ENCODE data around the gene PEX6. TPM values are rescaled to one million over a fixed set of nuclear protein-coding genes. Genes with fewer than 3 reads are reported as not detected.

The PEX6 gene
- total and polyA plus RNA-seq, 2 experiments from 2014 or later = 6.5 to 25.1 TPM

DNA sequence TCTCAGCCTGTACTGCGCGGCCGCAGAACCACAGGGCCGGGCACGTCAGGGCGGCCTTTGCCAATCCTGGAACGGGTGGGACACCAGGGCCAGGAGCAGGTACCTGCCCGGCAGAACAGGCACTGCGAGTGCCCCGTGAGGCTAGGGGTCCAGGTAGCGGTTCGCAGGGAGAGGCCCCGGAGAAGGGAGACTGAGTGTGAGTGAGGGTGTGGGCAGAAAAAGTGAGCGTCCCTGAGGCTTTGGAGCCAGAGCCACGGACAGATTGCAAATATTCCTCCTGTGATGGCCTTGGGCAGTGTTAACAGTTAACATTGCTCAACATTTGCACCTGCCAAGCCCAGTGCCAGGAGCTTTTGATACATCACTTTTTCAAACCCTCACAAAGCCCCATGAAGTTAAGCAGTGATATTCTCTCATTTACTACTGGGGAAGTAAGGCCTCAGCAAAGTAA, 17.9 kb downstream of the PEX6 start:
- Mint-ChIP-seq H3K27ac (no peak overlapping the region), H3K4me3 (peak overlapping the region; percentile 84), H3K4me1 (peaks cover 9% of the 10 kb centered on the region; the same call in 2 of the 3 replicates), H3K36me3 (ENCODE audit: low read depth) (peaks cover 3% of the 10 kb centered on the region; the same call in 2 of the 3 replicates), H3K9me3 (no peaks in the 10 kb centered on the region), H3K27me3 (ENCODE audit: insufficient read depth, low read depth, poor library complexity) (peaks cover 25% of the 10 kb centered on the region)
- H3K9me2 ChIP-seq (ENCODE audit: insufficient read depth) = no peaks in the 10 kb centered on the region
- no peaks in the 10 kb centered on the region for H4K20me1 ChIP-seq (replicated peaks; ENCODE audit: insufficient read depth)
- no peak overlapping the region for H3K27ac ChIP-seq (ENCODE audit: low read depth)
- peaks cover 17% of the 10 kb centered on the region; the same call in 1 of the 2 replicates for H3F3A ChIP-seq (replicated peaks; ENCODE audit: low read depth)
- H2AFZ ChIP-seq = peak overlapping the region; percentile 98
- H3K4me1 ChIP-seq (ENCODE audit: insufficient read depth) = peaks cover 7% of the 10 kb centered on the region; the same call in 1 of the 2 replicates
- peak overlapping the region; percentile 88 for H3K4me2 ChIP-seq
- DNase-seq (ENCODE audit: low spot score) (no peak), ATAC-seq (no peak)
- peaks cover 24% of the 10 kb centered on the region for H3K27me3 ChIP-seq (ENCODE audit: insufficient read depth)
- no peaks in the 10 kb centered on the region for H3K79me2 ChIP-seq (replicated peaks; ENCODE audit: insufficient read depth)
- TF ChIP-seq, protein P1, sequence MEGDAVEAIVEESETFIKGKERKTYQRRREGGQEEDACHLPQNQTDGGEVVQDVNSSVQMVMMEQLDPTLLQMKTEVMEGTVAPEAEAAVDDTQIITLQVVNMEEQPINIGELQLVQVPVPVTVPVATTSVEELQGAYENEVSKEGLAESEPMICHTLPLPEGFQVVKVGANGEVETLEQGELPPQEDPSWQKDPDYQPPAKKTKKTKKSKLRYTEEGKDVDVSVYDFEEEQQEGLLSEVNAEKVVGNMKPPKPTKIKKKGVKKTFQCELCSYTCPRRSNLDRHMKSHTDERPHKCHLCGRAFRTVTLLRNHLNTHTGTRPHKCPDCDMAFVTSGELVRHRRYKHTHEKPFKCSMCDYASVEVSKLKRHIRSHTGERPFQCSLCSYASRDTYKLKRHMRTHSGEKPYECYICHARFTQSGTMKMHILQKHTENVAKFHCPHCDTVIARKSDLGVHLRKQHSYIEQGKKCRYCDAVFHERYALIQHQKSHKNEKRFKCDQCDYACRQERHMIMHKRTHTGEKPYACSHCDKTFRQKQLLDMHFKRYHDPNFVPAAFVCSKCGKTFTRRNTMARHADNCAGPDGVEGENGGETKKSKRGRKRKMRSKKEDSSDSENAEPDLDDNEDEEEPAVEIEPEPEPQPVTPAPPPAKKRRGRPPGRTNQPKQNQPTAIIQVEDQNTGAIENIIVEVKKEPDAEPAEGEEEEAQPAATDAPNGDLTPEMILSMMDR (conservative IDR thresholded peaks at IDR 0.05; ENCODE audit: low read depth in 2 of 2) = no peak
- no peak for TF ChIP-seq CREB1 (CRISPR knock-in tag; IDR thresholded peaks at IDR 0.05; ENCODE audit: low read depth)
- no peak for TF ChIP-seq JUNB (IDR thresholded peaks at IDR 0.05; ENCODE audit: unreplicated experiment)
- H3K4me3 ChIP-seq = peak overlapping the region; percentile 72
- H3K36me3 ChIP-seq (ENCODE audit: insufficient read depth) = no peaks in the 10 kb centered on the region; the same call in 1 of the 2 replicates

DNA sequence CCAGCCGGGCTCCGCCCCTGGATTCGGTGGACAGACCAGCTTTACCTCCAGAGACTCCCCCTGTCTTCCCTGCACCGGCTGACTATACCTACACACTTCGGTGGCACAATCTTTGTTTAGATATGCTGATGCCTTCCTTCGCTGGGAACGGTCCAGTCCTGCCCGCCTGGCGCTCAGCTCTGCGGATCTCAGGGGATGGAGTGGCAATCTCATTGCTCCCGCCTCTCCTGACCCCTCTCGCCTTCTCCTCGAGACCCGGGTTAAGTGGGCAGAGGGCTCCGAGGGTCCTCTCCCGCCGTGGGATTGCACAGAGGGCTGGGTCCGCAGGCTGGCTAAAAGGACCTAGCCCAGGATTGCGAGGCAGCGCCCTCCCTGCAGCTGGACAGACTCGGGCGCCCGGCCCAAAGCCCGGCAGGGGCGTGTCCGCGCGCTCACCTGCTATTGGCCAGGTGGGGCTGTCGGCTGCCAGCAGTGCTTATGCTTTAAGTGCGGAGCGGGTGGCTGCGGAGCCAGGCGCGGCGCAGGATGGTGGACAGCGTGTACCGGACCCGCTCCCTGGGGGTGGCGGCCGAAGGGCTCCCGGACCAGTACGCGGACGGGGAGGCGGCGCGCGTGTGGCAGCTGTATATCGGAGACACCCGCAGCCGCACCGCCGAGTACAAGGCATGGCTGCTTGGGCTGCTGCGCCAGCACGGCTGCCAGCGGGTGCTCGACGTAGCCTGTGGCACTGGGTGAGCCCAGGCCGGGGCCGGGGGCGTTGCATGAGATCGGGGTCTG, 18.6 kb downstream of the PEX6 start, which contains the start of gene GNMT:
GNMT (plus strand) TSS at position 512 of the 777 bp plus-strand sequence; CDS start at position 526, 14 bp downstream.
- peaks cover 7% of the 10 kb centered on the region; the same call in 1 of the 2 replicates for H3K4me1 ChIP-seq (ENCODE audit: insufficient read depth)
- Mint-ChIP-seq H3K36me3 (ENCODE audit: low read depth) (peaks cover 3% of the 10 kb centered on the region; the same call in 2 of the 3 replicates), H3K9me3 (no peaks in the 10 kb centered on the region), H3K4me1 (peaks cover 9% of the 10 kb centered on the region; the same call in 2 of the 3 replicates), H3K27ac (peak within 1 kb of the TSS; percentile 32; the same call in 1 of the 2 replicates), H3K27me3 (ENCODE audit: insufficient read depth, low read depth, poor library complexity) (peaks cover 24% of the 10 kb centered on the region), H3K4me3 (peak within 1 kb of the TSS; percentile 84)
- H3K27me3 ChIP-seq (ENCODE audit: insufficient read depth) = peaks cover 24% of the 10 kb centered on the region
- H4K20me1 ChIP-seq (replicated peaks; ENCODE audit: insufficient read depth) = no peaks in the 10 kb centered on the region
- ATAC-seq = peak; percentile 89
- no peaks in the 10 kb centered on the region; the same call in 1 of the 2 replicates for H3K36me3 ChIP-seq (ENCODE audit: insufficient read depth)
- peaks cover 17% of the 10 kb centered on the region; the same call in 1 of the 2 replicates for H3F3A ChIP-seq (replicated peaks; ENCODE audit: low read depth)
- peak within 1 kb of the TSS; percentile 98 for H2AFZ ChIP-seq
- no peaks in the 10 kb centered on the region for H3K79me2 ChIP-seq (replicated peaks; ENCODE audit: insufficient read depth)
- H3K4me2 ChIP-seq = peak within 1 kb of the TSS; percentile 88
- H3K27ac ChIP-seq (ENCODE audit: low read depth) = no peak within 1 kb of the TSS
- DNase-seq (ENCODE audit: low spot score) = peak; percentile 92
- H3K9me2 ChIP-seq (ENCODE audit: insufficient read depth) = no peaks in the 10 kb centered on the region
- no peak for TF ChIP-seq ZNF114 (CRISPR knock-in tag; IDR thresholded peaks at IDR 0.05)
- peak; percentile 55; the same call in 1 of the 2 replicates for TF ChIP-seq POLR2AphosphoS5 (IDR thresholded peaks at IDR 0.05; ENCODE audit: low read depth)
- H3K4me3 ChIP-seq = peak within 1 kb of the TSS; percentile 72

DNA sequence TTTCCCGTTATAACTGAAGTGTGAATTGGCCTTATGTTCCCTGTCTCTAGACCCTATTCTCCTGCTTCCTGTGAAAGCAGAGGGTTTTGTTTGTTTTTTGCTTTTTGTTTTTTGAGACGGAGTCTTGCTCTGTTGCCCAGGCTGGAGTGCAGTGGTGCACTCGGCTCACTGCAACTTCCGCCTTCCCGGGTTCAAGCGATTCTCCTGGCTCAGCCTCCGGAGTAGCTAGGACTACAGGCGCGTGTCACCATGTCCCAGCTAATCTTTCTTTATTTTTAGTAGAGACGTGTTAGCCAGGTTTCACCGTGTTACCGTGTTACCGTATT, 19.1 kb downstream of the PEX6 start:
- Mint-ChIP-seq H3K4me1 (peaks cover 9% of the 10 kb centered on the region; the same call in 2 of the 3 replicates), H3K27ac (no peak overlapping the region), H3K9me3 (no peaks in the 10 kb centered on the region), H3K27me3 (ENCODE audit: insufficient read depth, low read depth, poor library complexity) (peaks cover 23% of the 10 kb centered on the region), H3K36me3 (ENCODE audit: low read depth) (peaks cover 3% of the 10 kb centered on the region; the same call in 2 of the 3 replicates), H3K4me3 (peak overlapping the region; percentile 84)
- peaks cover 24% of the 10 kb centered on the region for H3K27me3 ChIP-seq (ENCODE audit: insufficient read depth)
- peaks cover 17% of the 10 kb centered on the region; the same call in 1 of the 2 replicates for H3F3A ChIP-seq (replicated peaks; ENCODE audit: low read depth)
- H2AFZ ChIP-seq = peak overlapping the region; percentile 98; the same call in 1 of the 2 replicates
- no peak overlapping the region for H3K27ac ChIP-seq (ENCODE audit: low read depth)
- DNase-seq (ENCODE audit: low spot score) (no peak), ATAC-seq (no peak)
- H4K20me1 ChIP-seq (replicated peaks; ENCODE audit: insufficient read depth) = no peaks in the 10 kb centered on the region
- H3K36me3 ChIP-seq (ENCODE audit: insufficient read depth) = no peaks in the 10 kb centered on the region; the same call in 1 of the 2 replicates
- peaks cover 7% of the 10 kb centered on the region; the same call in 1 of the 2 replicates for H3K4me1 ChIP-seq (ENCODE audit: insufficient read depth)
- no peaks in the 10 kb centered on the region for H3K9me2 ChIP-seq (ENCODE audit: insufficient read depth)
- no peak for TF ChIP-seq POLR2AphosphoS5 (IDR thresholded peaks at IDR 0.05; ENCODE audit: low read depth)
- TF ChIP-seq, protein P2, sequence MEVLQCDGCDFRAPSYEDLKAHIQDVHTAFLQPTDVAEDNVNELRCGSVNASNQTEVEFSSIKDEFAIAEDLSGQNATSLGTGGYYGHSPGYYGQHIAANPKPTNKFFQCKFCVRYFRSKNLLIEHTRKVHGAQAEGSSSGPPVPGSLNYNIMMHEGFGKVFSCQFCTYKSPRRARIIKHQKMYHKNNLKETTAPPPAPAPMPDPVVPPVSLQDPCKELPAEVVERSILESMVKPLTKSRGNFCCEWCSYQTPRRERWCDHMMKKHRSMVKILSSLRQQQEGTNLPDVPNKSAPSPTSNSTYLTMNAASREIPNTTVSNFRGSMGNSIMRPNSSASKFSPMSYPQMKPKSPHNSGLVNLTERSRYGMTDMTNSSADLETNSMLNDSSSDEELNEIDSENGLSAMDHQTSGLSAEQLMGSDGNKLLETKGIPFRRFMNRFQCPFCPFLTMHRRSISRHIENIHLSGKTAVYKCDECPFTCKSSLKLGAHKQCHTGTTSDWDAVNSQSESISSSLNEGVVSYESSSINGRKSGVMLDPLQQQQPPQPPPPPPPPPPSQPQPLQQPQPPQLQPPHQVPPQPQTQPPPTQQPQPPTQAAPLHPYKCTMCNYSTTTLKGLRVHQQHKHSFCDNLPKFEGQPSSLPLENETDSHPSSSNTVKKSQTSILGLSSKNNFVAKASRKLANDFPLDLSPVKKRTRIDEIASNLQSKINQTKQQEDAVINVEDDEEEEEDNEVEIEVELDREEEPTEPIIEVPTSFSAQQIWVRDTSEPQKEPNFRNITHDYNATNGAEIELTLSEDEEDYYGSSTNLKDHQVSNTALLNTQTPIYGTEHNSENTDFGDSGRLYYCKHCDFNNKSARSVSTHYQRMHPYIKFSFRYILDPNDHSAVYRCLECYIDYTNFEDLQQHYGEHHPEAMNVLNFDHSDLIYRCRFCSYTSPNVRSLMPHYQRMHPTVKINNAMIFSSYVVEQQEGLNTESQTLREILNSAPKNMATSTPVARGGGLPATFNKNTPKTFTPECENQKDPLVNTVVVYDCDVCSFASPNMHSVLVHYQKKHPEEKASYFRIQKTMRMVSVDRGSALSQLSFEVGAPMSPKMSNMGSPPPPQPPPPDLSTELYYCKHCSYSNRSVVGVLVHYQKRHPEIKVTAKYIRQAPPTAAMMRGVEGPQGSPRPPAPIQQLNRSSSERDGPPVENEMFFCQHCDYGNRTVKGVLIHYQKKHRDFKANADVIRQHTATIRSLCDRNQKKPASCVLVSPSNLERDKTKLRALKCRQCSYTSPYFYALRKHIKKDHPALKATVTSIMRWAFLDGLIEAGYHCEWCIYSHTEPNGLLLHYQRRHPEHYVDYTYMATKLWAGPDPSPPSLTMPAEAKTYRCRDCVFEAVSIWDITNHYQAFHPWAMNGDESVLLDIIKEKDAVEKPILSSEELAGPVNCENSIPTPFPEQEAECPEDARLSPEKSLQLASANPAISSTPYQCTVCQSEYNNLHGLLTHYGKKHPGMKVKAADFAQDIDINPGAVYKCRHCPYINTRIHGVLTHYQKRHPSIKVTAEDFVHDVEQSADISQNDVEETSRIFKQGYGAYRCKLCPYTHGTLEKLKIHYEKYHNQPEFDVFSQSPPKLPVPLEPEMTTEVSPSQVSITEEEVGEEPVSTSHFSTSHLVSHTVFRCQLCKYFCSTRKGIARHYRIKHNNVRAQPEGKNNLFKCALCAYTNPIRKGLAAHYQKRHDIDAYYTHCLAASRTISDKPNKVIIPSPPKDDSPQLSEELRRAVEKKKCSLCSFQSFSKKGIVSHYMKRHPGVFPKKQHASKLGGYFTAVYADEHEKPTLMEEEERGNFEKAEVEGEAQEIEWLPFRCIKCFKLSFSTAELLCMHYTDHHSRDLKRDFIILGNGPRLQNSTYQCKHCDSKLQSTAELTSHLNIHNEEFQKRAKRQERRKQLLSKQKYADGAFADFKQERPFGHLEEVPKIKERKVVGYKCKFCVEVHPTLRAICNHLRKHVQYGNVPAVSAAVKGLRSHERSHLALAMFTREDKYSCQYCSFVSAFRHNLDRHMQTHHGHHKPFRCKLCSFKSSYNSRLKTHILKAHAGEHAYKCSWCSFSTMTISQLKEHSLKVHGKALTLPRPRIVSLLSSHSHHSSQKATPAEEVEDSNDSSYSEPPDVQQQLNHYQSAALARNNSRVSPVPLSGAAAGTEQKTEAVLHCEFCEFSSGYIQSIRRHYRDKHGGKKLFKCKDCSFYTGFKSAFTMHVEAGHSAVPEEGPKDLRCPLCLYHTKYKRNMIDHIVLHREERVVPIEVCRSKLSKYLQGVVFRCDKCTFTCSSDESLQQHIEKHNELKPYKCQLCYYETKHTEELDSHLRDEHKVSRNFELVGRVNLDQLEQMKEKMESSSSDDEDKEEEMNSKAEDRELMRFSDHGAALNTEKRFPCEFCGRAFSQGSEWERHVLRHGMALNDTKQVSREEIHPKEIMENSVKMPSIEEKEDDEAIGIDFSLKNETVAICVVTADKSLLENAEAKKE (CRISPR knock-in tag; IDR thresholded peaks at IDR 0.05) = no peak
- H3K4me3 ChIP-seq = peak overlapping the region; percentile 72
- H3K4me2 ChIP-seq = peak overlapping the region; percentile 88
- no peaks in the 10 kb centered on the region for H3K79me2 ChIP-seq (replicated peaks; ENCODE audit: insufficient read depth)

Data from GM23338 (cell line).